ACC112 (cell line): Measurements from ENCODE around the gene KL.

Experiments
- H2AFZ ChIP-seq: fragments of 200-600 bp; sonication (generic); one replicate; pipeline ENCODE4 v1.6.0; 2017; ENCODE audit warnings: antibody characterized with exemption, low read length; ENCODE audit not compliant: unreplicated experiment
- H3K27ac ChIP-seq: fragments of 200-600 bp; sonication (generic); 2 replicates; pipeline ENCODE4 v1.5.1; 2014; ENCODE audit warnings: low read depth, mild to moderate bottlenecking, antibody characterized with exemption, low read length, moderate library complexity
- H3K27me3 ChIP-seq: fragments of 200-600 bp; sonication (generic); 2 replicates; pipeline ENCODE4 v1.6.1; 2014; ENCODE audit warnings: mild to moderate bottlenecking, antibody characterized with exemption, low read length, moderate library complexity, mixed read lengths; ENCODE audit not compliant: insufficient read depth
- H3K36me3 ChIP-seq: fragments of 200-600 bp; sonication (generic); 2 replicates; pipeline ENCODE4 v1.6.1; 2016; ENCODE audit warnings: mild to moderate bottlenecking, antibody characterized with exemption, low read length, moderate library complexity, mixed read lengths; ENCODE audit not compliant: insufficient read depth
- H3K4me1 ChIP-seq: fragments of 200-600 bp; sonication (generic); one replicate; pipeline ENCODE4 v1.6.1; 2016; ENCODE audit warnings: low read length, mixed read lengths; ENCODE audit not compliant: insufficient read depth, unreplicated experiment, control insufficient read depth
- H3K4me3 ChIP-seq: fragments of 200-600 bp; sonication (generic); 2 replicates; pipeline ENCODE4 v1.5.1; 2014; ENCODE audit warnings: mild to moderate bottlenecking, low read depth, low read length
- H3K79me2 ChIP-seq: fragments of 200-600 bp; sonication (generic); one replicate; pipeline ENCODE4 v1.6.0; 2016; ENCODE audit warnings: low read length; ENCODE audit not compliant: control insufficient read depth, unreplicated experiment, insufficient read depth

The KL gene

DNA sequence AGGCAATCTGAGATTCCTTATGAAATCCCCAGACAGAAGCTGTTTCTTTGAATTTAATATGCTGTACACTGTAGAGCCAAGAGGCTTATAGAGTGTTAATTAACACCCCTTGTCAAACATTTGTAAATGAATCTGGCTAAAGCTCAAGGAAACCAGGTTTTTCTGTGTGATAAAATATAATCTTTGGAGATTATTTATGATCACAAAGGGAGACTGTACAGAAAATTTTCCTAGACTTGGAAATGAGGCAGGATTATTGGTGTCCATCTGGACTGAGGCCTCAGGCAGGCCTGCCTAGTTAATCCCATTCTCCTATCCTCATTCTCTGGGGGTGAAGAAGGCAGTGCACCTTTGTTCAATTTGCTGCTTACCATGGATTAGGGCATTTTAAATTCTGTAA lies 17.8 kb downstream of the KL start:
- Histone ChIP-seq H3K4me1 (no peaks in the 10 kb centered on the region), H3K79me2 (no peaks in the 10 kb centered on the region), H3K27me3 (peaks cover 6% of the 10 kb centered on the region; the same call in 1 of the 2 replicates), H3K36me3 (no peaks in the 10 kb centered on the region), H3K27ac (no peak overlapping the region), H2AFZ (no peak overlapping the region), H3K4me3 (no peak overlapping the region)

DNA sequence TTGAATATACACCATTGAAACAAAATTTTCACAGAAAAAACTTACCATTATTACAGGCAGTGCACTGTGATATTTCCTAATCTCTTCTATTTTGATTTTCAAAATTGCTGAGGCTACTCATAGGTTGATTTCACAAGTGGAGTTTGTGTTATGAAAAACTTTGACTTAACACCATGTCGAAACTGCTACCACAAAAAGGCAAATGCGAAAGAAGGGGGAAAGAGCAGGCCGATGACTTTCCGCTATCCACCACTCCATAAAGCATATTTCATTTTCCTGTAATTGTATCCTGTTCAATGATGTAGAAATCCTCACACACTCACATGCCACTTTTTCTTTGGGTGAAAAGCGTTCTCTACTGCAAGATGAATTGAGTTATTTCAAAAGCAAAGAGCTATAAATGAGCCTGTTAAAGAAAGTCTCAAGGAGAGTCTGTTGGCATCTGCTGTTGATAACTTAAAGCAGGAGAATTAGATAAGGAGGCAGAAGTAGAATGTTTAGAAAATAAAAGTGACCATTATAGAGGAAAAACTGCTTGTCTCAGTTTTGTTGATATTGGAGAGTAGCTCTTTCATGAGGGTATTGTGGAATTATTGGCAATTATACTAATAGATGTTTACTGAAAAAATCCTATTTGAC lies 18.8 kb downstream of the KL start:
- Histone ChIP-seq H3K4me3 (no peak overlapping the region), H2AFZ (no peak overlapping the region)

DNA sequence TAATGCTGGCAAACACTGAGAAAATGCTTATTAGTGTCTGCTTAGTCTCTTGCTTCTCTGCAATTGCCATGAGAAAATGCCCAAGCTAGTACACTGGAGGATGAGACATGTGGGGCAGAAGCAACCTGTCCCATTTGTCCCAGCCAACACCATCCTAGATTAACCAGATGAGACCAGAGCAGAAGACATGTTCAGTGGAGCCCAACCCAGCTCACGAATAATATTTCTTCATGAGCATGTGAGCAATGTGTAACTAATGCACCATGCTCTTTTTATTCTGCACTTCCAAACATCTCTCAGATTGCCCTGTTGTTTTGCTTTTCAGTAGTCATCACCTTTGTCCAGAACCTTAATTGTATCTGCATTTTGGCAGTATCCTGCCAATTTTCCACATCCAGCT lies 21.4 kb downstream of the KL start:
- H3K27ac ChIP-seq = no peak overlapping the region
- no peaks in the 10 kb centered on the region for H3K36me3 ChIP-seq
- H3K4me1 ChIP-seq = no peaks in the 10 kb centered on the region
- no peaks in the 10 kb centered on the region for H3K79me2 ChIP-seq
- no peak overlapping the region for H2AFZ ChIP-seq
- H3K27me3 ChIP-seq = peaks cover 7% of the 10 kb centered on the region; the same call in 1 of the 2 replicates
- H3K4me3 ChIP-seq = no peak overlapping the region

More for the DNA sequence above, 18.8 kb downstream of the KL start:
- H3K4me1 ChIP-seq = no peaks in the 10 kb centered on the region
- no peak overlapping the region for H3K27ac ChIP-seq
- H3K27me3 ChIP-seq = peaks cover 6% of the 10 kb centered on the region; the same call in 1 of the 2 replicates
- H3K79me2 ChIP-seq = no peaks in the 10 kb centered on the region
- no peaks in the 10 kb centered on the region for H3K36me3 ChIP-seq

DNA sequence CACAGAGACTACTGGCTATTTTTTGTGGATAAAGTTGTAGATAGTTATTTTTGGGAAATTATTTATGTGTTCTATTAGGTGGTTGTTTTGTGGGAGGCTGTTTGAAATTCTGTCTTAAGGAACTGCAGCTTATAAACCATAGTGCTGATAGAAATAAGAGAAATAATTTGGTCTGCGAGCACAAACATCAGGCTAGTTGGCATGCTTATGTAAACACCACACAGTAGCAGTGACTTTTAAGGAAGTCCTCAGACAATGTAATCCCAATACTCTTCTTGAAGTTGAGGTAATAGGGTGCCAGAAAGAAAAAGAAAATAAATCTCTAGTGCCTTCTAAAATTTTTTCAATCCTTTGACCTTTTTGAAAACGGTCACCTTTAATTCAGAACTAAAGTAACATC lies 23.9 kb downstream of the KL start:
- Histone ChIP-seq H2AFZ (no peak overlapping the region), H3K27me3 (peaks cover 7% of the 10 kb centered on the region; the same call in 1 of the 2 replicates), H3K4me3 (no peak overlapping the region), H3K79me2 (no peaks in the 10 kb centered on the region), H3K36me3 (no peaks in the 10 kb centered on the region), H3K4me1 (no peaks in the 10 kb centered on the region), H3K27ac (no peak overlapping the region)

DNA sequence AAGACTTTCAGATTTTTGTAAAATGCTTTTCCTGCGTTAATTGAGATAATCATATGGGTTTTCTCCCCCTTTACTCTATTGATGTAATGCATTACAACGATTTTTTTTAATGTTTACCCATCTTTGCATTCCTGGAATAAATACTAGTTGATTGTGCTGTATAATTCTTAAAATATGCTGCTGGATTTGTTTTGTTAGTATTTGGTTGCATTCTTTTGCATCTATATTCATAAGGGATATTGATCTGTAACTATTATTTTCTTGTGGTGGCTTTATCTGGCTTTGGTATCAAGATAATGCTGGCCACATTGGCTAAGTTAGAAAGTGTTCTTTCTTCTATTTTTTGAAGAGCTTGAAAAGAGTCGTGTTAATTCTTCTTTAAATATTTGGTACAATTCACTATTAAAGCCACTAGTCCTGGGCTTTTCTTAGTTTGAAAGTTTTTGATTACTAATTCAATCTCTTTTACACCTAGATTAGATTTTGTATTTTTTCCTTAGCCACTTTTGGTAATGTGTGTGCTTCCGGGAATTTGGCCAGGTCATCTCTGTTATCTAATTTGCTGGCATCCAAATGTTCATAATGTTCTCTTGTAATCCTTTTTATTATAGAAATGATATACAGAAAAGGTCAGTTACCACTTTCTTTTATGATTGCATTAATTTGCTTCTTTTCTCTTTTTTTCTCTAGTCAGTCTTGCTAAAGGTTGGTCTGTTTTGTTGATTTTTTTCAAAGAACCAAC lies 29.8 kb downstream of the KL start:
- Histone ChIP-seq H2AFZ (no peak overlapping the region), H3K4me1 (no peaks in the 10 kb centered on the region), H3K36me3 (no peaks in the 10 kb centered on the region), H3K79me2 (no peaks in the 10 kb centered on the region), H3K27me3 (peaks cover under 1% of the 10 kb centered on the region; the same call in 1 of the 2 replicates), H3K27ac (no peak overlapping the region), H3K4me3 (no peak overlapping the region)

- no peaks in the 10 kb centered on the region for H3K4me1 ChIP-seq
- no peak overlapping the region for H3K27ac ChIP-seq
- H2AFZ ChIP-seq = no peak overlapping the region
- no peaks in the 10 kb centered on the region for H3K27me3 ChIP-seq
- no peak overlapping the region for H3K4me3 ChIP-seq
- no peaks in the 10 kb centered on the region for H3K79me2 ChIP-seq
- H3K36me3 ChIP-seq = no peaks in the 10 kb centered on the region
These were observed 33.9 kb downstream of the KL start for GRCh38 chr13:33050161-33050560.

GRCh38 chr13:33051632-33052031 lies 35.4 kb downstream of the KL start:
- Histone ChIP-seq H3K4me1 (no peaks in the 10 kb centered on the region), H3K4me3 (no peak overlapping the region), H3K27ac (no peak overlapping the region), H3K36me3 (no peaks in the 10 kb centered on the region), H2AFZ (no peak overlapping the region), H3K79me2 (no peaks in the 10 kb centered on the region), H3K27me3 (no peaks in the 10 kb centered on the region)

- Histone ChIP-seq H3K4me1 (no peaks in the 10 kb centered on the region), H3K27ac (no peak overlapping the region), H2AFZ (no peak overlapping the region), H3K27me3 (no peaks in the 10 kb centered on the region), H3K36me3 (no peaks in the 10 kb centered on the region), H3K79me2 (no peaks in the 10 kb centered on the region), H3K4me3 (no peak overlapping the region)
These were observed 36.5 kb downstream of the KL start for GRCh38 chr13:33052506-33053280.

DNA sequence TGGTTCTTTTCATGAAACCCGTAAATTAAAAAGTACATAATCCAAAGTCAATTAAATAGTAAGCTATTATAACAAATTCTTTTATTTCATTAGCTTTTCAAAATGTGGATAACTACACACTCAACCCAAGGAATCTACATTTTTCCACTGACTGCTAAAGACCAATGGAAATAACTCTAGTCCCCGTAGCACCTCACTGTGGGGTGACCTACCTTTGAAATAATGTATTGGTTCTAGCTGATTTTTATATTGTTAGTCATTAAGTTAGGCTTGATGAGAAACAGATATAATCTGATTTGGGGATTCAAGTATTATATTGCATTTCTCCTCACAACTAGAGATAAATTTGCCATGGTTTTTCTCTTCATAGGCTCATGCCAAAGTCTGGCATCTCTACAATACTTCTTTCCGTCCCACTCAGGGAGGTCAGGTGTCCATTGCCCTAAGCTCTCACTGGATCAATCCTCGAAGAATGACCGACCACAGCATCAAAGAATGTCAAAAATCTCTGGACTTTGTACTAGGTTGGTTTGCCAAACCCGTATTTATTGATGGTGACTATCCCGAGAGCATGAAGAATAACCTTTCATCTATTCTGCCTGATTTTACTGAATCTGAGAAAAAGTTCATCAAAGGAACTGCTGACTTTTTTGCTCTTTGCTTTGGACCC lies 37.3 kb downstream of the KL start:
- Histone ChIP-seq H3K4me3 (no peak overlapping the region), H3K4me1 (no peaks in the 10 kb centered on the region), H3K79me2 (no peaks in the 10 kb centered on the region), H3K27me3 (no peaks in the 10 kb centered on the region), H3K36me3 (no peaks in the 10 kb centered on the region), H2AFZ (no peak overlapping the region), H3K27ac (no peak overlapping the region)

DNA sequence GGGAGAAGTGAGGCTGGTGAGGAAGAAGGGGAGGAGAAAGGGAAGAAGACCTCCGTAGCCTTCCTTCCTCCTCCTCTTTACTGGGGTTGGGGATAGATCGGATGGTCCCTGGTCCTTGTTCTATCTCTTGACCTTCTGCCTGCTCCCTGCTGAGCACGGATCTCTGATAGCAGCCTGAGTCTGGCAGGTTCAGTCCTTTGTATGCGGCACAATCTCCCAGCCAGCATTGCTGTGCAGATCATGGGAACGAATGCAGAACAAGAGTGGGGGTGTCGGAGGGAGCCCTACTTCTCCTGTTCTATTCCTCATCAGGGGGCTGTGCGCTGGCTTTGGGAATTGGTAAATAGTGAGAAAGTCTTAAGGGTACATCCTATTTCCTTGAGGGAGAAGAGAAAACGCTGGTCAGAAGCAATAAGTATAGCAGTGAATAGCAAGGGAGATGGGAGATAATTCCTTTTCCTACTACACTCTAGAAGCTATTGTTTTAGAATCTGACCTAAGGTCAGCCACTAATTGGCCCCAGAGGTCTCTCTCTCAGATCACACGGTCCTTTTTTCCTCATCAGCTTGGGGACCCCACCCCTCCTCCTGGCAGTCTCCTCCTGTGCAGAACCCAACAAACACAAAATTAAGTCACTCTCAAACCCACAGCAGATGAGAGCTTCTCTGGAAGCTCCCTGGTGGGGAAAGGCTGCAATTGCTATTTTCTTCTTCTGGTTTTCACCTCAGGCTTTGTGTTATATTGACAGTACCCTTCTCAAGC lies 41.0 kb downstream of the KL start:
- H3K27ac ChIP-seq = no peak overlapping the region
- H3K4me1 ChIP-seq = no peaks in the 10 kb centered on the region
- no peaks in the 10 kb centered on the region for H3K79me2 ChIP-seq
- no peaks in the 10 kb centered on the region for H3K36me3 ChIP-seq
- H3K4me3 ChIP-seq = no peak overlapping the region
- H2AFZ ChIP-seq = no peak overlapping the region
- no peaks in the 10 kb centered on the region for H3K27me3 ChIP-seq
